Hepatocyte (in vitro differentiated cells): ENCODE data around the gene TESK2. TPM values are rescaled to one million over a fixed set of nuclear protein-coding genes. Genes with fewer than 3 reads are reported as not detected.

Experiments
- DNase-seq: peaks from one replicate; pipeline ENCODE4 v3.0.0-alpha.2; 2016; ENCODE audit warnings: low spot score
- H2AFZ ChIP-seq: fragments of 200-600 bp; sonication (generic); 2 replicates; pipeline ENCODE4 v1.6.0; 2016; ENCODE audit warnings: antibody characterized with exemption, mild to moderate bottlenecking
- H3K27ac ChIP-seq: fragments of 200-600 bp; sonication (generic); 2 replicates; pipeline ENCODE4 v1.5.1; 2016; ENCODE audit warnings: mild to moderate bottlenecking
- H3K27me3 ChIP-seq: fragments of 200-600 bp; sonication (generic); 2 replicates; pipeline ENCODE4 v1.6.1; 2016
- H3K36me3 ChIP-seq: fragments of 200-600 bp; sonication (generic); replicated peaks from 2 replicates; pipeline ENCODE4 v1.5.1; 2016; ENCODE audit warnings: low read depth; ENCODE audit not compliant: insufficient read depth
- H3K4me1 ChIP-seq: fragments of 200-600 bp; sonication (generic); 2 replicates; pipeline ENCODE4 v1.5.1; 2016; ENCODE audit warnings: mild to moderate bottlenecking, moderate library complexity; ENCODE audit not compliant: insufficient read depth
- H3K4me2 ChIP-seq: fragments of 200-600 bp; sonication (generic); 2 replicates; pipeline ENCODE4 v1.6.0; 2016
- H3K4me3 ChIP-seq: fragments of 200-600 bp; sonication (generic); 2 replicates; pipeline ENCODE4 v1.5.1; 2016; ENCODE audit warnings: mild to moderate bottlenecking
- H3K79me2 ChIP-seq: fragments of 200-600 bp; sonication (generic); 2 replicates; pipeline ENCODE4 v1.6.0; 2017; ENCODE audit warnings: mild to moderate bottlenecking
- H3K9me2 ChIP-seq: fragments of 200-600 bp; sonication (generic); replicated peaks from 2 replicates; pipeline ENCODE4 v1.6.0; 2017; ENCODE audit warnings: mild to moderate bottlenecking; ENCODE audit not compliant: insufficient read depth
- H3K9me3 ChIP-seq: fragments of 200-600 bp; sonication (generic); 2 replicates; pipeline ENCODE4 v1.5.1; 2016; ENCODE audit warnings: low read depth, mild to moderate bottlenecking
- H4K20me1 ChIP-seq: fragments of 200-600 bp; sonication (generic); 2 replicates; pipeline ENCODE4 v1.6.0; 2016; ENCODE audit warnings: mild to moderate bottlenecking; ENCODE audit not compliant: insufficient read depth, poor library complexity, severe bottlenecking
- EZH2 ChIP-seq: fragments of 200-600 bp; sonication (generic); IDR thresholded peaks from 2 replicates; pipeline ENCODE4 v1.6.1; 2016; ENCODE audit warnings: antibody characterized with exemption, mild to moderate bottlenecking, borderline replicate concordance
- EZH2phosphoT487 ChIP-seq: fragments of 200-600 bp; sonication (generic); IDR thresholded peaks from one replicate; pipeline ENCODE4 v1.6.1; 2018; ENCODE audit warnings: antibody characterized with exemption, mild to moderate bottlenecking, low read depth, moderate library complexity; ENCODE audit not compliant: unreplicated experiment, severe bottlenecking
- WGBS: methylation state at CpG from one replicate; pipeline ENCODE4 v1.1.6; 2016; ENCODE audit warnings: low lambda C conversion rate; ENCODE audit errors: missing lambda C conversion rate; 5-methylcytosine and 5-hydroxymethylcytosine counted together
- polyA plus RNA-seq: library from polyadenylated mRNA; unstranded; fragments of >200 nt; fragmentation: Nextera tagmentation; extraction: Ambion mirVana; gene quantifications from 2 replicates; pipeline ENCODE4 v1.2.1, GENCODE V29; 2016
- total RNA-seq: library from RNA; depleted of rRNA; stranded (reverse); fragments of >200 nt; gene quantifications from 2 replicates; pipeline ENCODE4 v1.2.3, GENCODE V29; 2014
- TF ChIP-seq, protein P1 (sequence below): fragments of 200-600 bp; sonication (generic); IDR thresholded peaks from 2 replicates; pipeline ENCODE4 v1.5.1; 2016; ENCODE audit warnings: antibody characterized with exemption, mild to moderate bottlenecking; ENCODE audit not compliant: poor library complexity

Gene TESK2
- total and polyA plus RNA-seq, 2 experiments from 2014 or later = 6.2 to 8.6 TPM

DNA sequence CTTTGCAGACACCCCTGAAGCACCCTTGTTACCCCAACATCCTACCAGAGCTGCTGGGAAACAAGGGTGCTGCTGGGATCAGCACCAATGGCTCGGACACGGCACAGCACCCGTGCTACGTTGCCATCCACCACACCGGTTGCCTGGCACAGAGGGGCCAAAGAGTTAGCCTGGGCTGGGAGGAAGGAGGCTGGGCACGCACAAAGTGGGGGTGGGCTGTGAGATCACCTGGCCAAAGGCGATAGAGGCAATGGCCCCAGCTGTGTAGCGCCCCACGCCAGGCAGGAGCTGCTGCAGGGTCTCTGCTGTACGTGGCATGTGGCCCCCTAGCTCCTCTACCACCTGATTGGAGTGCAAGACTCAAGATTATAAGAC lies 158.6 kb downstream of the TESK2 start:
- H3K9me2 ChIP-seq = no peaks in the 10 kb centered on the region
- H2AFZ ChIP-seq = no peak overlapping the region
- TF ChIP-seq EZH2phosphoT487 (no peak), EZH2 (no peak)
- TF ChIP-seq, protein P1, sequence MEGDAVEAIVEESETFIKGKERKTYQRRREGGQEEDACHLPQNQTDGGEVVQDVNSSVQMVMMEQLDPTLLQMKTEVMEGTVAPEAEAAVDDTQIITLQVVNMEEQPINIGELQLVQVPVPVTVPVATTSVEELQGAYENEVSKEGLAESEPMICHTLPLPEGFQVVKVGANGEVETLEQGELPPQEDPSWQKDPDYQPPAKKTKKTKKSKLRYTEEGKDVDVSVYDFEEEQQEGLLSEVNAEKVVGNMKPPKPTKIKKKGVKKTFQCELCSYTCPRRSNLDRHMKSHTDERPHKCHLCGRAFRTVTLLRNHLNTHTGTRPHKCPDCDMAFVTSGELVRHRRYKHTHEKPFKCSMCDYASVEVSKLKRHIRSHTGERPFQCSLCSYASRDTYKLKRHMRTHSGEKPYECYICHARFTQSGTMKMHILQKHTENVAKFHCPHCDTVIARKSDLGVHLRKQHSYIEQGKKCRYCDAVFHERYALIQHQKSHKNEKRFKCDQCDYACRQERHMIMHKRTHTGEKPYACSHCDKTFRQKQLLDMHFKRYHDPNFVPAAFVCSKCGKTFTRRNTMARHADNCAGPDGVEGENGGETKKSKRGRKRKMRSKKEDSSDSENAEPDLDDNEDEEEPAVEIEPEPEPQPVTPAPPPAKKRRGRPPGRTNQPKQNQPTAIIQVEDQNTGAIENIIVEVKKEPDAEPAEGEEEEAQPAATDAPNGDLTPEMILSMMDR = no peak
- WGBS = 96% methylated on average over 10 of the region's 10 CpGs
- H3K4me3 ChIP-seq = no peak overlapping the region
- no peaks in the 10 kb centered on the region for H3K9me3 ChIP-seq
- H3K27ac ChIP-seq = no peak overlapping the region
- no peaks in the 10 kb centered on the region for H3K36me3 ChIP-seq
- no peak for DNase-seq
- H4K20me1 ChIP-seq = no peaks in the 10 kb centered on the region
- no peaks in the 10 kb centered on the region for H3K27me3 ChIP-seq
- H3K4me1 ChIP-seq = peaks cover 24% of the 10 kb centered on the region
- peaks cover 6% of the 10 kb centered on the region for H3K79me2 ChIP-seq
- no peak overlapping the region for H3K4me2 ChIP-seq

DNA sequence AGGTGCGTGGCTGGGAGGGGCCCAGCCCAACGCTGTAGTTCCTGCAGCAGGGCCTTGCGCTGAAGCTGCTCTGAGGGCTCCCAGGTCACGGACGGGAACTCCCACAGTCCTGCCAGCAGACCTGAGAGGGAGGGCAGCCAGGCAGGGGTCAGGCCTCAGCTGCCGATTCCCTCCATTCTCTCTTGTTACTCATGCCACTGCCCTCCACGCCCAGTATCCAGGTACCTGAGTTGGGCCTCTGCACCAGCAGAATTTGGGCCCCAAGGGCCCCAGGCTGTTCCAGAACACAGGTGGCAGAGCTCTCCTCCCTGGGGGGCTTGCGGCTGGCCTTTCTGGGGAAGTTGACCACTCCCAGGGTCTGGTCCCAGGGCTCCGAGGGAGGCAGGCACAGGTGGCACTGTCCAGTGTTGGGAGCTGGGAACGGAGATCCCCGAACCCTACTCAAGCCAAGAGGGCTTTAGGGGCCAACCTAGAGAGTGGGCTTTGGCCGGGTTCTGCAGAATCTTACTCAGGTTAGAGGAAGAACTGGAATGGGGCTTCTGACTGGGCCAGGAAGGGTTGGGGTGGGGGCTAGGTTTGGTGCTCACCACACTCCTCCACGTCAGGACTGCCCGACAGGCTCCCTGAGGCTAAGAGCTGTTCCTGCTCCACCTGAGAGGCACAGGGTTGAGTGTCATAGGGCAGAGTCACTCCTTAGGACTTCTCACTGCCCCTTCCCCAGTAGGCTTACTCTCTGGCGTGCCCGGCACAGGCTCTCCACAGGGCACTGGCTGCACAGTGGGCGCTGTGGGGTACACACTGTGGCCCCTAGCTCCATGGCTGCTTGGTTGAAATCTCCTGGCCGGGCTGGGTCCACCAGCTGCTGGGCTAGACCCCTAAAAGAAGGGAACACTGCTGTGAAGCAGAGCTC lies 159.3 kb downstream of the TESK2 start:
- no peaks in the 10 kb centered on the region for H3K36me3 ChIP-seq
- no peak overlapping the region for H3K27ac ChIP-seq
- WGBS = 97% methylated on average over 18 of the region's 18 CpGs
- no peaks in the 10 kb centered on the region for H3K27me3 ChIP-seq
- H2AFZ ChIP-seq = no peak overlapping the region
- no peak overlapping the region for H3K4me3 ChIP-seq
- TF ChIP-seq EZH2 (no peak), EZH2phosphoT487 (no peak)
- TF ChIP-seq, protein P1 = no peak
- no peaks in the 10 kb centered on the region for H3K9me3 ChIP-seq
- H3K79me2 ChIP-seq = peaks cover 5% of the 10 kb centered on the region
- peaks cover 22% of the 10 kb centered on the region for H3K4me1 ChIP-seq
- H3K9me2 ChIP-seq = no peaks in the 10 kb centered on the region
- H4K20me1 ChIP-seq = no peaks in the 10 kb centered on the region
- no peak overlapping the region for H3K4me2 ChIP-seq
- DNase-seq = no peak

DNA sequence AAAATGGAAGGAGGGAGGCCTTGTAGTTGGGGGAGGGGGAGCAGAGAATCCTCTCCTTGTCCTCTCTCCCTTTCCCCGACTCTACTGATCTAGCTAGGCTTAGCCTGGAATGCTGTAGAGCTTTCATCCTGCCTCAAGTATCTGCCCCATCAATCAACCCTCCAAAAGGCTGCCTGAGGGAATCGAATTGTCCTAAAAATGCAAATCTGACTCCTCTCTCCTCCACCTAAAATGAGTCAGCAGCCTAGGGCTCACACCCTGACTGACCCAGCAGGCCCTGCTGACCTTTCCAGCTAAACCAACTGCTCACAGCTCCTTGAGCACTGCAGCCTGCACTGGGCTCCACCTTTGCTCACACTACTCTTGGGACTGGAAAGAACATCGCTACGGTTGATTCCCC lies 161.5 kb downstream of the TESK2 start:
- Histone ChIP-seq H3K4me3 (no peak overlapping the region), H3K79me2 (peaks cover 3% of the 10 kb centered on the region), H3K4me2 (no peak overlapping the region), H4K20me1 (no peaks in the 10 kb centered on the region), H3K9me3 (no peaks in the 10 kb centered on the region), H3K27ac (no peak overlapping the region), H3K4me1 (peaks cover 12% of the 10 kb centered on the region), H3K27me3 (no peaks in the 10 kb centered on the region), H3K36me3 (no peaks in the 10 kb centered on the region), H3K9me2 (no peaks in the 10 kb centered on the region), H2AFZ (no peak overlapping the region)
- 36% methylated on average over 4 of the region's 4 CpGs for WGBS
- DNase-seq = no peak
- TF ChIP-seq EZH2 = no peak
- TF ChIP-seq, protein P1 = no peak
- no peak for TF ChIP-seq EZH2phosphoT487
